Mesendoderm (in vitro differentiated cells): ENCODE data around the gene HMOX2.
A peak's percentile ranks its signal among the peaks of the same experiment; 100 is the strongest.

Experiments used
- DNase-seq: peaks from one replicate; pipeline ENCODE4 v3.0.0; 2013
- H2AK5ac ChIP-seq: 2 replicates; pipeline ENCODE4 v1.6.1; 2013; ENCODE audit warnings: low read length, inconsistent platforms
- H2BK120ac ChIP-seq: 2 replicates; pipeline ENCODE4 v1.6.1; 2013; ENCODE audit warnings: low read depth, mild to moderate bottlenecking, low read length, moderate library complexity, mixed read lengths
- H2BK15ac ChIP-seq: replicated peaks from 2 replicates; pipeline ENCODE4 v1.6.1; 2013; ENCODE audit warnings: low read depth, mild to moderate bottlenecking, moderate library complexity
- H2BK5ac ChIP-seq: 2 replicates; pipeline ENCODE4 v1.6.1; 2013; ENCODE audit warnings: low read length, inconsistent platforms
- H3K18ac ChIP-seq: 2 replicates; pipeline ENCODE4 v1.6.1; 2013; ENCODE audit warnings: mild to moderate bottlenecking, low read length, mixed read lengths
- H3K23ac ChIP-seq: one replicate; pipeline ENCODE4 v1.6.1; 2013; ENCODE audit warnings: low read length
- H3K27ac ChIP-seq: 2 replicates; pipeline ENCODE4 v1.5.1; 2013; ENCODE audit warnings: low read depth, mild to moderate bottlenecking, inconsistent platforms, low read length, moderate library complexity
- H3K27me3 ChIP-seq: 2 replicates; pipeline ENCODE4 v1.6.1; 2013; ENCODE audit warnings: low read length, control low read depth, mild to moderate bottlenecking, inconsistent platforms; ENCODE audit not compliant: insufficient read depth, poor library complexity
- H3K36me3 ChIP-seq: 2 replicates; pipeline ENCODE4 v1.6.1; 2013; ENCODE audit warnings: low read length, inconsistent platforms; ENCODE audit not compliant: control insufficient read depth, insufficient read depth
- H3K4ac ChIP-seq: one replicate; pipeline ENCODE4 v1.6.1; 2013; ENCODE audit warnings: low read depth, mild to moderate bottlenecking, low read length, moderate library complexity
- H3K4me1 ChIP-seq: 2 replicates; pipeline ENCODE4 v1.6.1; 2013; ENCODE audit warnings: low read depth, low read length, inconsistent platforms; ENCODE audit not compliant: control insufficient read depth
- H3K4me2 ChIP-seq: 2 replicates; pipeline ENCODE4 v1.6.1; 2013; ENCODE audit warnings: low read length
- H3K4me3 ChIP-seq: 2 replicates; pipeline ENCODE4 v1.5.1; 2013; ENCODE audit warnings: mild to moderate bottlenecking, low read length
- H3K56ac ChIP-seq: one replicate; pipeline ENCODE4 v1.6.1; 2013; ENCODE audit warnings: low read length
- H3K79me1 ChIP-seq: 2 replicates; pipeline ENCODE4 v1.6.1; 2013; ENCODE audit warnings: low read length, inconsistent platforms
- H3K79me2 ChIP-seq: 2 replicates; pipeline ENCODE4 v1.6.1; 2013; ENCODE audit warnings: mild to moderate bottlenecking, low read length; ENCODE audit not compliant: control insufficient read depth, insufficient read depth
- H3K9ac ChIP-seq: 2 replicates; pipeline ENCODE4 v1.6.1; 2013; ENCODE audit warnings: low read length, inconsistent platforms
- H4K5ac ChIP-seq: one replicate; pipeline ENCODE4 v1.6.1; 2013; ENCODE audit warnings: low read length
- H4K8ac ChIP-seq: one replicate; pipeline ENCODE4 v1.6.1; 2013; ENCODE audit warnings: low read depth, mild to moderate bottlenecking, control low read depth, low read length, moderate library complexity
- WGBS: extraction: QIAGEN DNeasy Blood & Tissue Kit; methylation state at CpG from one replicate; pipeline ENCODE4 v1.1.7; 2013; ENCODE audit warnings: low lambda C conversion rate, missing lambda C conversion rate; ENCODE audit not compliant: insufficient coverage; ENCODE audit errors: extremely low coverage; 5-methylcytosine and 5-hydroxymethylcytosine counted together

The HMOX2 gene

DNA sequence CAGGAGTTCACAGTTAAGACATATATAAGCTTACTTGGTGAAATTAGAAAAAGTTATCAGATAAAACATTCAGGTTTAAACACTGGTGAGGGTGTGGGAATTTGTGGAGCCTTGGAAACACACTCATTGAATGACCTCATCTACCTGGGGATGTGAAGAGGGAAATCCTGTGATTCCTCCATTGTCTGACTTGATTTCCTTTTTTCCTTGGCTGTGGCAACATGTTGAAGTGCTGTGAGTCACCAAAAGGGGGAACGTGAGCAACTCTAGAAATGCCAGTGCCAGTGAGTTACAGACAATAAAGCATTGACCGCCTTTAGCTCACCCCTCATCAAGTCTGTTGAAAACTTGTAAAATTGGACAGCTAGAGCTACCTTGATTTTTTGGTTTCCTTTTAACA is 1.8 kb downstream of the HMOX2 start:
- H3K18ac ChIP-seq: no peak overlapping the region
- no peak overlapping the region for H3K9ac ChIP-seq
- no peaks in the 10 kb centered on the region for H3K36me3 ChIP-seq
- no peak overlapping the region for H2BK120ac ChIP-seq
- H4K8ac ChIP-seq: no peak overlapping the region
- no peak overlapping the region for H3K4me2 ChIP-seq
- no peak overlapping the region for H2AK5ac ChIP-seq
- no peak overlapping the region for H2BK5ac ChIP-seq
- peak; percentile 82 for DNase-seq
- no peak overlapping the region for H3K4me3 ChIP-seq
- H4K5ac ChIP-seq: no peak overlapping the region
- no peak overlapping the region for H3K23ac ChIP-seq
- H3K56ac ChIP-seq: peak overlapping the region; percentile 17
- H3K79me1 ChIP-seq: peaks cover 6% of the 10 kb centered on the region
- no CpG with 5 or more reads among the region's 2 CpGs for whole genome bisulfite sequencing
- H3K79me2 ChIP-seq: peaks cover 8% of the 10 kb centered on the region
- H3K4me1 ChIP-seq: peaks cover 2% of the 10 kb centered on the region
- no peaks in the 10 kb centered on the region for H3K27me3 ChIP-seq
- no peak overlapping the region for H2BK15ac ChIP-seq
- H3K27ac ChIP-seq: no peak overlapping the region
- H3K4ac ChIP-seq: no peak overlapping the region

DNA sequence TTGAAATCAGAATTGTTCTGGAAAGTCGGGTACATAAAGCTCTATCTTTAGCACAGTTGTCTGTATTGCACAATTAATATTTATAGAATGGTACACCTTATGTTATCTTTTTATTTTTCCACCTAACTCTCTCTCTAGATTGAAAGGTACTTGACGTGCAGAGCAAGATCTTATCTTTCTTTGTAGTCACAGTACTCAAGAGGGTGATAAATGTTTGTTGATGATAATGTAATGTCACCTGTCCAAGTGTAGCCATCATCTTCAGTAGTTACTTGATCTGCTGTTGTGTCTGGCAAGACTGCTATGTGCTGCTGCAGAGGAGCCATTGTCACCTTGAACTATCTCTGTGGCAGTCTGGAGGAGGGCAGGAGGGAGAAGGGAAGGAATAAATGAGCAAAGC is 5.3 kb downstream of the HMOX2 start:
- Histone ChIP-seq H3K79me2 (peaks cover 5% of the 10 kb centered on the region), H3K18ac (no peak overlapping the region), H3K27ac (no peak overlapping the region), H3K4me3 (no peak overlapping the region), H3K56ac (no peak overlapping the region), H2AK5ac (no peak overlapping the region), H4K8ac (no peak overlapping the region), H2BK5ac (no peak overlapping the region), H3K23ac (no peak overlapping the region), H3K27me3 (no peaks in the 10 kb centered on the region), H3K4me2 (no peak overlapping the region), H2BK15ac (no peak overlapping the region), H3K79me1 (peaks cover 6% of the 10 kb centered on the region), H3K9ac (no peak overlapping the region), H4K5ac (no peak overlapping the region), H2BK120ac (no peak overlapping the region), H3K4me1 (no peaks in the 10 kb centered on the region), H3K36me3 (no peaks in the 10 kb centered on the region), H3K4ac (no peak overlapping the region)
- no CpG with 5 or more reads among the region's 2 CpGs for WGBS
- DNase-seq: no peak

- DNase-seq: no peak
- Histone ChIP-seq H3K4ac (no peak overlapping the region), H3K79me1 (peaks cover 6% of the 10 kb centered on the region), H3K27ac (no peak overlapping the region), H3K4me2 (no peak overlapping the region), H2BK120ac (no peak overlapping the region), H4K8ac (no peak overlapping the region), H3K27me3 (no peaks in the 10 kb centered on the region), H2BK5ac (no peak overlapping the region), H3K4me3 (no peak overlapping the region), H4K5ac (no peak overlapping the region), H3K56ac (no peak overlapping the region), H3K18ac (no peak overlapping the region), H3K79me2 (peaks cover 5% of the 10 kb centered on the region), H3K23ac (no peak overlapping the region), H3K36me3 (no peaks in the 10 kb centered on the region), H2AK5ac (no peak overlapping the region), H2BK15ac (no peak overlapping the region), H3K4me1 (no peaks in the 10 kb centered on the region), H3K9ac (no peak overlapping the region)
- WGBS: no CpG with 5 or more reads among the region's 1 CpG
Measured at GRCh38 chr16:4481963-4482362, 5.8 kb downstream of the HMOX2 start.

DNA sequence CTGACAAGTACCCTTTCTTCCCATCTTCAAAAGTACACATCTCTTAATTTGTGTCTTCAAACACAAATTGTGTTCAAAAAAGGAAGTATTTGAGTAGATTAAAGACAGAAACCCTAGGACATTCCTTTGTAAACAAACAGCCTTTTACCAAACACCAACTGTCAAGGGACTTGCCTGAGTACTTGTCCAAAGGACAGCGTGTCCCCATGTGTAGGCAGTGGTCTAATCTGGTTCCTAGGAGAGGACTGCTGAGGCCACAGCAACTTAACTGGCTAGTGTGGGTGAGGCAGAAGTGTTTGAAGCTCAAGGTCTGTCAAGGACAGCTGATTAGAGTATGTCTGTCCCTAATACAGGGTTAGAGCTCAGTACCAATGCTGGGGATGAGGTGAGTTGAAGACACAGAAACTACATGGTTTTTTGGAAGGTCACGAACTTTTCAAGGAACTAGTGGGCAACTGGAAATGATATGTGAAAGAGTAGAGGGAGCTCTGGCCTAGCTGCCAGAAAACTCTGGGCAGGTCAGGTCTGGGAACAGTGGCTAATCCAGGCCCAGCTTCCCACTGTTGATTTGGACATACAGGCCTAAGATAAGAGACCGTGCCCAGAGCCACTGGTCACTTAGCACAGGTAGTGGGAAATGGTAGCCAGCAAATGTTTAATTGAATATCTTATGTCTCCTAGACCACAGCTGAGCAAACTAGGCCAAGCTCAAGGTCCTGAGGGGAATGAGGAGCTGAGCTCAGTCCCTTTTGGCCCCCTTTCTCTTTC is 10.1 kb downstream of the HMOX2 start:
- H3K27ac ChIP-seq: no peak overlapping the region

DNA sequence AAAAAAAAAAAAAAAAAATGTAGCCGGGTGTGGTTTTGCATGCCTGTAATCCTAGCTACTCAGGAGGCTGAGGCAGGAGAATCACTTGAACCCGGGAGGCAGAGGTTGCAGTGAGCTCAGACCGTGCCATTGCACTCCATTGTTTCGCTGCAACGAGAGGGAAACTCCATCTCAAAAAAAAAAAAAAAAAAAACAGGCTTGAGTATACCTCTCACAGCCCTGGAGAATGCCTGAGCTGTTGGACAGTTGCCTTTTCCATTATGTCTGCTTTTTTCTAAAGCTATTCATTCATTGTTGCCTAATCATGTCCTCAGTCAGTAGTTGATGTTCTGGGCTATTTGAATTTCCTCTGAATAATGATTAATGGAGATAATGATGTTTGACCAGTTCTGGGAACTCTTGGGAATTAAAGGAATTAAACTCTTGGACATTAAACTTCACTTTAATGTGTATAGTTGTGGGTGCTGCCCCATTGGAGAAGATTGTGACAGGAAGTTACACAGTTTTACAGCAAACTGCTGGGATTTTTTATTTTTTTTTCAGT is 11.8 kb downstream of the HMOX2 start:
- no peak for DNase-seq
- Histone ChIP-seq H3K18ac (no peak overlapping the region), H4K5ac (no peak overlapping the region), H2BK5ac (no peak overlapping the region), H3K9ac (no peak overlapping the region), H3K79me2 (peaks cover 2% of the 10 kb centered on the region), H3K27me3 (no peaks in the 10 kb centered on the region), H2BK120ac (no peak overlapping the region), H3K4me3 (no peak overlapping the region), H2AK5ac (no peak overlapping the region), H3K56ac (no peak overlapping the region), H3K36me3 (no peaks in the 10 kb centered on the region), H3K27ac (no peak overlapping the region), H3K23ac (no peak overlapping the region), H3K79me1 (peaks cover 4% of the 10 kb centered on the region), H3K4me2 (no peak overlapping the region), H3K4ac (no peak overlapping the region), H2BK15ac (no peak overlapping the region), H3K4me1 (no peaks in the 10 kb centered on the region), H4K8ac (no peak overlapping the region)
- WGBS: no CpG with 5 or more reads among the region's 5 CpGs

More for the DNA sequence above, 10.1 kb downstream of the HMOX2 start:
- Histone ChIP-seq H4K8ac (no peak overlapping the region), H3K23ac (no peak overlapping the region), H2AK5ac (no peak overlapping the region), H4K5ac (no peak overlapping the region), H3K79me1 (peaks cover 8% of the 10 kb centered on the region), H3K4ac (no peak overlapping the region), H3K18ac (no peak overlapping the region), H3K79me2 (peaks cover 5% of the 10 kb centered on the region), H2BK120ac (no peak overlapping the region), H3K4me2 (no peak overlapping the region), H3K56ac (no peak overlapping the region), H3K9ac (no peak overlapping the region), H2BK15ac (no peak overlapping the region), H3K36me3 (no peaks in the 10 kb centered on the region), H3K27me3 (no peaks in the 10 kb centered on the region), H2BK5ac (no peak overlapping the region), H3K4me3 (no peak overlapping the region), H3K4me1 (no peaks in the 10 kb centered on the region)
- no CpG with 5 or more reads among the region's 3 CpGs for WGBS
- no peak for DNase-seq
